Measurements from ENCODE around the gene SV2C.

Gene SV2C

GRCh38 chr5:76099286-76099702 lies 16.1 kb downstream of the SV2C start:
- DNase-seq (ENCODE audit: low read depth), result no peak

- no peak for DNase-seq (ENCODE audit: low read depth)
Measured at GRCh38 chr5:76099756-76100155, 16.6 kb downstream of the SV2C start.

- no peak for DNase-seq (ENCODE audit: low read depth)
Measured at GRCh38 chr5:76104027-76104426, 20.8 kb downstream of the SV2C start.

GRCh38 chr5:76106149-76106548 lies 23.0 kb downstream of the SV2C start:
- DNase-seq (ENCODE audit: low read depth), result no peak

- no peak for DNase-seq (ENCODE audit: low read depth)
Measured at GRCh38 chr5:76111477-76112174, 28.4 kb downstream of the SV2C start.

GRCh38 chr5:76113103-76113502 lies 29.9 kb downstream of the SV2C start:
- DNase-seq (ENCODE audit: low read depth), result no peak

- DNase-seq (ENCODE audit: low read depth), result no peak
Measured at GRCh38 chr5:76114179-76114851, 31.1 kb downstream of the SV2C start.

GRCh38 chr5:76125346-76125745 lies 42.2 kb downstream of the SV2C start:
- DNase-seq (ENCODE audit: low read depth), result no peak

GRCh38 chr5:76125888-76126287 lies 42.7 kb downstream of the SV2C start:
- no peak for DNase-seq (ENCODE audit: low read depth)

- no peak for DNase-seq (ENCODE audit: low read depth)
Measured at GRCh38 chr5:76134003-76134402, 50.8 kb downstream of the SV2C start.

GRCh38 chr5:76134646-76135045 lies 51.5 kb downstream of the SV2C start:
- DNase-seq (ENCODE audit: low read depth), result no peak

- no peak for DNase-seq (ENCODE audit: low read depth)
Measured at GRCh38 chr5:76137887-76138542, 54.8 kb downstream of the SV2C start.

- DNase-seq (ENCODE audit: low read depth), result no peak
Measured at GRCh38 chr5:76143884-76144283, 60.7 kb downstream of the SV2C start.

GRCh38 chr5:76144513-76145274 lies 61.5 kb downstream of the SV2C start:
- DNase-seq (ENCODE audit: low read depth), result no peak

- no peak for DNase-seq (ENCODE audit: low read depth)
Measured at GRCh38 chr5:76145945-76146344, 62.8 kb downstream of the SV2C start.

- DNase-seq (ENCODE audit: low read depth), result no peak
Measured at GRCh38 chr5:76149636-76150035, 66.5 kb downstream of the SV2C start.

- no peak for DNase-seq (ENCODE audit: low read depth)
Measured at GRCh38 chr5:76152161-76152560, 69.0 kb downstream of the SV2C start.

- no peak for DNase-seq (ENCODE audit: low read depth)
Measured at GRCh38 chr5:76152700-76153099, 69.5 kb downstream of the SV2C start.

GRCh38 chr5:76153271-76153670 lies 70.1 kb downstream of the SV2C start:
- no peak for DNase-seq (ENCODE audit: low read depth)

- DNase-seq (ENCODE audit: low read depth), result no peak
Measured at GRCh38 chr5:76154009-76154690, 71.0 kb downstream of the SV2C start.

GRCh38 chr5:76155536-76155935 lies 72.4 kb downstream of the SV2C start:
- no peak for DNase-seq (ENCODE audit: low read depth)

- DNase-seq (ENCODE audit: low read depth), result no peak
Measured at GRCh38 chr5:76162335-76162734, 79.2 kb downstream of the SV2C start.
